Gastroesophageal sphincter (tissue), 3 donors: Measurements from ENCODE around the gene MCM9.
"Not testable (repeated sequence)": the region's sequence is repeated elsewhere in the genome, so short reads cannot be mapped to it uniquely, and the experiment has no call there.

Experiments
- EP300 ChIP-seq: sonication (generic); formaldehyde crosslinking; IDR thresholded peaks from one replicate; pipeline ENCODE4 v1.6.1; 2017; ENCODE audit warnings: antibody characterized with exemption, mild to moderate bottlenecking
- POLR2A ChIP-seq, 2 donors: fragments of 450-650 bp; IDR thresholded peaks; one replicate each; pipeline ENCODE4 v1.6.1; 2017; ENCODE audit warnings: antibody characterized with exemption in 2 of 2, mild to moderate bottlenecking in 2 of 2, moderate library complexity in 1 of 2
- POLR2AphosphoS5 ChIP-seq: sonication (generic); formaldehyde crosslinking; IDR thresholded peaks from one replicate; pipeline ENCODE4 v1.6.1; 2017; ENCODE audit warnings: antibody characterized with exemption
- TF ChIP-seq, protein P1 (sequence below), 4 experiments: fragments of 200-600 bp in 2 of 4; fragments of 450-650 bp in 2 of 4; sonication (generic) in 1 of 4; IDR thresholded peaks; one replicate each; pipeline ENCODE4 v1.5.1; 2017 to 2019; ENCODE audit warnings: antibody characterized with exemption in 4 of 4, mild to moderate bottlenecking in 2 of 4, moderate library complexity in 2 of 4

DNA sequence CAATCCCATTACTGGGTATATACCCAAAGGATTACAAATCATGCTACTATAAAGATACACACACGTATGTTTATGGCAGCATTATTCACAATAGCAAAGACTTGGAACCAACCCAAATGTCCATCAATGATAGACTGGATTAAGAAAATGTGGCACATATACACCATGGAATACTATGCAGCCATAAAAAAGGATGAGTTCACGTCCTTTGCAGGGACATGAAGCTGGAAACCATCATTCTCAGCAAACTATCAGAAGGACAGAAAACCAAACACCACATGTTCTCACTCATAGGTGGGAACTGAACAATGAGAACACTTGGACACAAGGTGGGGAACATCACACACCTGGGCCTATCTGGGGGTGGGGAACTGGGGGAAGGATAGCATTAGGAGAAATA, 66.1 kb downstream of the MCM9 start:
- not testable (repeated sequence) for TF ChIP-seq POLR2AphosphoS5; POLR2A (IDR thresholded peaks at IDR 0.05); EP300
- TF ChIP-seq, protein P1, sequence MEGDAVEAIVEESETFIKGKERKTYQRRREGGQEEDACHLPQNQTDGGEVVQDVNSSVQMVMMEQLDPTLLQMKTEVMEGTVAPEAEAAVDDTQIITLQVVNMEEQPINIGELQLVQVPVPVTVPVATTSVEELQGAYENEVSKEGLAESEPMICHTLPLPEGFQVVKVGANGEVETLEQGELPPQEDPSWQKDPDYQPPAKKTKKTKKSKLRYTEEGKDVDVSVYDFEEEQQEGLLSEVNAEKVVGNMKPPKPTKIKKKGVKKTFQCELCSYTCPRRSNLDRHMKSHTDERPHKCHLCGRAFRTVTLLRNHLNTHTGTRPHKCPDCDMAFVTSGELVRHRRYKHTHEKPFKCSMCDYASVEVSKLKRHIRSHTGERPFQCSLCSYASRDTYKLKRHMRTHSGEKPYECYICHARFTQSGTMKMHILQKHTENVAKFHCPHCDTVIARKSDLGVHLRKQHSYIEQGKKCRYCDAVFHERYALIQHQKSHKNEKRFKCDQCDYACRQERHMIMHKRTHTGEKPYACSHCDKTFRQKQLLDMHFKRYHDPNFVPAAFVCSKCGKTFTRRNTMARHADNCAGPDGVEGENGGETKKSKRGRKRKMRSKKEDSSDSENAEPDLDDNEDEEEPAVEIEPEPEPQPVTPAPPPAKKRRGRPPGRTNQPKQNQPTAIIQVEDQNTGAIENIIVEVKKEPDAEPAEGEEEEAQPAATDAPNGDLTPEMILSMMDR (IDR thresholded peaks at IDR 0.05), result not testable (repeated sequence)
